Measurements from ENCODE around the gene ARHGAP15. TPM values are rescaled to one million over a fixed set of nuclear protein-coding genes. Genes with fewer than 3 reads are reported as not detected.

The ARHGAP15 gene
- total RNA-seq, 2 donors from 2014 or later = 0.41 to 4.3 TPM

- no peak for TF ChIP-seq CTCF (IDR thresholded peaks at IDR 0.05)
- no peak for TF ChIP-seq POLR2AphosphoS5 (IDR thresholded peaks at IDR 0.05)
- H3K4me1 ChIP-seq (replicated peaks) = no peaks in the 10 kb centered on the region
- no peaks in the 10 kb centered on the region for H3K9me3 ChIP-seq
- no peaks in the 10 kb centered on the region for H3K36me3 ChIP-seq
- no peak for DNase-seq (ENCODE audit: low spot score)
- no peak overlapping the region for H3K27ac ChIP-seq
- H3K4me3 ChIP-seq = no peak overlapping the region
- WGBS = 97% methylated on average over 1 of the region's 1 CpG
- H3K27me3 ChIP-seq (replicated peaks; ENCODE audit: insufficient read depth) = no peaks in the 10 kb centered on the region
- intact Hi-C loops (cut with DNase I) = loop anchor here (5.0 to 10.0 kb wide), 2 partner anchors 62 to 94 kb away; no protein-coding TSS in a partner anchor
These were observed 33.8 kb downstream of the ARHGAP15 start for GRCh38 chr2:143162997-143163396.

GRCh38 chr2:143163499-143163898 is 34.3 kb downstream of the ARHGAP15 start:
- Histone ChIP-seq H3K36me3 (no peaks in the 10 kb centered on the region), H3K4me3 (no peak overlapping the region), H3K4me1 (replicated peaks) (no peaks in the 10 kb centered on the region), H3K9me3 (no peaks in the 10 kb centered on the region), H3K27me3 (replicated peaks; ENCODE audit: insufficient read depth) (no peaks in the 10 kb centered on the region), H3K27ac (no peak overlapping the region)
- no peak for TF ChIP-seq CTCF (IDR thresholded peaks at IDR 0.05)
- TF ChIP-seq POLR2A (IDR thresholded peaks at IDR 0.05) = no peak
- no peak for TF ChIP-seq POLR2AphosphoS5 (IDR thresholded peaks at IDR 0.05)
- no peak for DNase-seq (ENCODE audit: low spot score)
- intact Hi-C loops (cut with DNase I) = loop anchor here (5.0 to 10.0 kb wide), 2 partner anchors 61 to 94 kb away; no protein-coding TSS in a partner anchor
- 78% methylated on average over 4 of the region's 4 CpGs for WGBS

GRCh38 chr2:143165291-143165690 is 36.1 kb downstream of the ARHGAP15 start:
- no peak overlapping the region for H3K27ac ChIP-seq
- 28% methylated on average over 1 of the region's 1 CpG for WGBS
- H3K4me3 ChIP-seq = no peak overlapping the region
- H3K27me3 ChIP-seq (replicated peaks; ENCODE audit: insufficient read depth) = no peaks in the 10 kb centered on the region
- no peaks in the 10 kb centered on the region for H3K36me3 ChIP-seq
- DNase-seq (ENCODE audit: low spot score) = no peak
- intact Hi-C loops (cut with DNase I) = loop anchor here (10.0 kb wide), 1 partner anchor 60 kb away; no protein-coding TSS in a partner anchor
- TF ChIP-seq CTCF (IDR thresholded peaks at IDR 0.05) (no peak), POLR2A (IDR thresholded peaks at IDR 0.05) (no peak), POLR2AphosphoS5 (IDR thresholded peaks at IDR 0.05) (no peak)
- H3K9me3 ChIP-seq = no peaks in the 10 kb centered on the region
- no peaks in the 10 kb centered on the region for H3K4me1 ChIP-seq (replicated peaks)

GRCh38 chr2:143169105-143169504 is 39.9 kb downstream of the ARHGAP15 start:
- Histone ChIP-seq H3K4me3 (no peak overlapping the region), H3K36me3 (no peaks in the 10 kb centered on the region), H3K9me3 (no peaks in the 10 kb centered on the region), H3K27me3 (replicated peaks; ENCODE audit: insufficient read depth) (no peaks in the 10 kb centered on the region), H3K4me1 (replicated peaks) (no peaks in the 10 kb centered on the region), H3K27ac (no peak overlapping the region)
- no peak for DNase-seq (ENCODE audit: low spot score)
- intact Hi-C loops (cut with DNase I) = loop anchor here (10.0 kb wide), 1 partner anchor 56 kb away; no protein-coding TSS in a partner anchor
- WGBS = 97% methylated on average over 1 of the region's 1 CpG
- TF ChIP-seq CTCF (IDR thresholded peaks at IDR 0.05) (no peak), POLR2AphosphoS5 (IDR thresholded peaks at IDR 0.05) (no peak), POLR2A (IDR thresholded peaks at IDR 0.05) (no peak)

- Histone ChIP-seq H3K27me3 (replicated peaks; ENCODE audit: insufficient read depth) (no peaks in the 10 kb centered on the region), H3K4me1 (replicated peaks) (no peaks in the 10 kb centered on the region), H3K4me3 (no peak overlapping the region), H3K9me3 (no peaks in the 10 kb centered on the region), H3K36me3 (no peaks in the 10 kb centered on the region), H3K27ac (no peak overlapping the region)
- intact Hi-C loops (cut with DNase I) = no loop called here
- WGBS = 36% methylated on average over 2 of the region's 2 CpGs
- no peak for DNase-seq (ENCODE audit: low spot score)
- TF ChIP-seq POLR2AphosphoS5 (IDR thresholded peaks at IDR 0.05) = no peak
- TF ChIP-seq POLR2A (IDR thresholded peaks at IDR 0.05) = no peak
- TF ChIP-seq CTCF (IDR thresholded peaks at IDR 0.05) = no peak
These were observed 42.6 kb downstream of the ARHGAP15 start for GRCh38 chr2:143171817-143172216.
